Hematopoietic multipotent progenitor cell treated with erythropoietin and hydrocortisone succinate and interleukin-3 and kit ligand, for 15 days (in vitro differentiated cells): Measurements from ENCODE around the gene MPZL1.
"Not testable (repeated sequence)": the region's sequence is repeated elsewhere in the genome, so short reads cannot be mapped to it uniquely, and the experiment has no call there.

Experiments used
- DNase-seq: peaks from one replicate; pipeline ENCODE4 v3.0.0-alpha.2; 2015; ENCODE audit warnings: low spot score

MPZL1 gene

GRCh38 chr1:167812972-167813371, 91.2 kb downstream of the MPZL1 start:
- DNase-seq = no peak

DNA sequence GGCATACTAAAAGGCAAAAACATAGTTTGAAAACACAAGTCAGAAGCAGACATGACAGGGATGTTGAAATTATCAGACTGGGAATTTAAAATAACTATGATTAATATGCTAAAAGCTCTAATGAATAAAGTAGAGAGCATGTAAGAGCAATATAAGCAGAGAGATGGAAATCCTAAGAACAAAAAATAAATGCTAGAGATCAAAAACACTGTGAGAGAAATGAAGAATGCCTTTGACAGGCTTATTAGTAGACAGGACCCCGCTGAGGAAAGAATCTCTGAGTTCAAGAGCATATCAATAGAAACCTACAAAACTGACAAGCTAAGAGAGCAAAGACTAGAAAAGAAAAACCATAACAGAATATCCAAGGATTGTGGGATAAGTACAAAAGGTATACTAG, 93.9 kb downstream of the MPZL1 start:
- no peak for DNase-seq

DNA sequence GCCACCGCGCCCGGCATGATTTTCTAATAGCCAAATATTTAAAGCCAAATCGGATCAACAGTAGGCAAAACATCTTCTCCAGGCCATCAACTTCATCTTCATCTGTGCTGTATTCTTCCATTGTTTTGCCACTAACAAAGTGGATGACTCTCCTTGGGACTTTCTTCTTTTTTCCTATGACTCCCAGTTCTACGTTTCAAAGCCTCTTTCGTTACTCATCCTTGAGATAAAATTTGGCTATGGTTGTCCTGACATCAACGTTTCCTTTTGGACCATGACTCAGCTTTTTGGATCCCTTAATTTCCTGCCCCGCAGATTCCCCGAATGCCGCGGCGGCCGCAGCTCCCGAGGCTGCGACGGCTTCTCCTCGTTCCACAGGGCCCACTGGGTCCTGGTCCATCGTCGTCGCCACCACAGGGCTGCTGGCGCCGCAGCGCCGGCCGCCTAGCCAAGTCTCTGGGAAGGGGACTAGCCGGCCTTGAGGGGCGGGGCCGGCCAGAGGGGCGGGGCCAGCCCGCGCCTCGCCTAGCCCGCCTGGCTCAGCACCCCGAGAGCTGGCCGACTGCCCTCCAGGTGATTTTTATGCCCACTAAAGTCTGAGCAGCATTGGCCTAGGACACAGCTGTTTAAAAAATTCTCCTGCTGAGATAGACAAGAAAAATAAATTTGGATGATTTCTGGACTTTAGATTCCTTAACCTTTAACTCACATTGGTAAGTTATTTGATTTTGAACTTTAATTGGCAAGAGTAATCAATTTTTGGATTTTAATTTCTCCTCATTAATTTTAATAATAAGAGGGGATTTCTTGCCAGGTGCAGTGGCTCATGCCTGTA, 98.3 kb downstream of the MPZL1 start:
- peak; percentile 65 for DNase-seq

DNA sequence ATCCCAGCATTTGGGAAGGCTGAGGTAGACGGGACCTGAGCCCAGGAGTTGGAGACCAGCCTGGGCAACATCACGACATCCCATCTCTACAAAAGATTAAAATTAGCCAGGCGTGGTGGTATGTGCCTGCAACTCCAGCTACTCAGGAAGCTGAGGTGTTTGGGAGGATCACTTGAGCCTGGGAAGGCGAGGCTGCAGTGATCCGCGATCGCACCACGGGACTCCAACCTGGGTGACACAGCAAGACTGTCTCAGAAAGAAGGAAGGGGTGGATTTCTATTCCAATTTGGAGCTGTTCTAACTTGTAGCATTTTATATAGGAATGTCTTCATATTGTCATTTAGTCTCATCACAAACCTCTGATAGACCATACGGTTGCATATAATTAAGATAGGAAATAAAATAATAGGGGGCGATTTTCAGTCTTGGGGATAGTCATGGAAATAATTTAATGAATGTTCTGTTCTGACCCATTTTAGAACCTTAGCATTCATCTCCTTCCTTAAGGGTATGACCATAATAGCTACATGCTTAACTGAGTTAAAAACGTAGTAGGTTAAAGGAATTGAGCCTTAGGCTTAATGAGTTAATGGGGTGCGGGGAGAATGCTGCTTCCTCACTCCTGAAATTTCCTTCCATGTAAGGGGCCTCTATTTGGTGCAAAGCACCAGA, 99.0 kb downstream of the MPZL1 start:
- no peak for DNase-seq

DNA sequence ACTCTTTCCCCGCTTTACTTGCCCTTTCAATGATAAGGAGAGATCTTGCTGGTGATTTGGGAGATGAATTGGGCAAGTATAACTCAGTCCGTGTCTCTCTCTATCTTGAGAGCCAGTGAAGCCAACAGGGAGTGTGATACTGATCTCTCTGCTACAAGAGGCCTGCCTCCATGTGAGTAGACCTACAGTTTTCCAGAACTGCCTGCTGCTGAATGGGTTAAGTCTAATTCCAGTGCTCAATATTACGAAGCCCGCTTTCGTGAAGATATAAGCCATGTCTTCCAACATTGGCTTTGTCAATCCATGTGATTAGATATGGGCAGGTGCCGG, 99.5 kb downstream of the MPZL1 start:
- no peak for DNase-seq

DNA sequence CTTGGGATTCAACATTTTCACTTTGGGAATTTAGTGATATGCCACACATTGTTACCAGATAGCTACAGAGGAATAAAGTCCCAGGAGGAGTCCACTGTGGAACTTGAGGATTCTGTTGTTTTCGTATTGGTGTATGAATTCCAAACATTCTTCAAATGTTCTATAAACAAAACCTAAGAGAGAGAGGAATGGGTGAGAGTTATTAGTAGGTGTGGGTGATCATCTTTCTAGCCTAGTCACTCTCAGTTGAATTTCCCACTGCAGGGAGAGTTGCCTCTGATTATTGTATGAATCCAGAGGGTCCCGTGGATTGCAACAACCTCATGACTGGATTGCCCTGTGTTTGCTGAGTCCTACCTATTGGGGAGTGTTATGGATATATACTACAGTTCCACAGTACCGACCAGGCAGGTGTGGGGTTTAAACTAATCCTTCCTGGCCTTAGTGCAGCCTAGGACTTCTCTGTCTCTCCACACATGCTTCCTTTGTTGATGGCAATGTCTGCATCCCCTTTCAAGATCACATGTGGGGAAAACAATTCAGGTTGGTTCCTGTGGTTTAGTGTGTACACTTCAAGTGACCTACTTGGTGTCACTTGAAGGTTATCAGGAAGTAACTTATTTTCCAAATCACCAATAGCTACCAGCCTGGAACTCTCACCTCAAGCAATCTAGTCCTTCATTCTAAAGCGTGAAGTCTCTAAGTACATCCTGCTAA, 100.3 kb downstream of the MPZL1 start:
- no peak for DNase-seq

DNA sequence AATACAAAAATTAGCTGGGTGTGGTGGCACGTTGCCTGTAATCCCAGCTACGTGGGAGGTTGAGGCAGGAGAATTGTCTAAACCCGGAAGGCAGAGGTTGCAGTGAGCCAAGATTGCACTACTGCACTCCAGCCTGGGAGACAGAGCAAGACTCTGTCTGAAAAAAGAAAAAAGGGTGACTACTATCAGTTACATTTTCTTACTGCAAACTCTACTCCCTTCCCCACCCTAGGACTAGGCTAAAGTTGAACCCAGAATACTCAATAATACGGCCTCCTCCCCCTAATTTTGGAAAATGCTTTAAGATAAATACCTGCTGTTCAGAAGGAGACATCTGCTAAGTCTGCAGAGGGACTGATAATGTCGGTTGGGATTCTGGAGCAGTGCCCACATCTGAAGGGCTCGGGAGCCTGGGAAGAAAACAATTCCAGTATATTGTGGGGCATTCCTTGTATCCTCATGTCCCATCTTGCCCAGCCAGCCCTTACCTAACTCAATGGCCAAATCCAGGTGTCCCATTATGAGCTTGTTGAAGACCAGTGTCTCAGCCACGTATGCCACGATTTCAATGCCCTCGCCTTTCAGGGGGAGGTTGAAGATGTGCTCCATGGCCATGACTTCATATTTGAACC, 102.5 kb downstream of the MPZL1 start:
- no peak for DNase-seq

DNA sequence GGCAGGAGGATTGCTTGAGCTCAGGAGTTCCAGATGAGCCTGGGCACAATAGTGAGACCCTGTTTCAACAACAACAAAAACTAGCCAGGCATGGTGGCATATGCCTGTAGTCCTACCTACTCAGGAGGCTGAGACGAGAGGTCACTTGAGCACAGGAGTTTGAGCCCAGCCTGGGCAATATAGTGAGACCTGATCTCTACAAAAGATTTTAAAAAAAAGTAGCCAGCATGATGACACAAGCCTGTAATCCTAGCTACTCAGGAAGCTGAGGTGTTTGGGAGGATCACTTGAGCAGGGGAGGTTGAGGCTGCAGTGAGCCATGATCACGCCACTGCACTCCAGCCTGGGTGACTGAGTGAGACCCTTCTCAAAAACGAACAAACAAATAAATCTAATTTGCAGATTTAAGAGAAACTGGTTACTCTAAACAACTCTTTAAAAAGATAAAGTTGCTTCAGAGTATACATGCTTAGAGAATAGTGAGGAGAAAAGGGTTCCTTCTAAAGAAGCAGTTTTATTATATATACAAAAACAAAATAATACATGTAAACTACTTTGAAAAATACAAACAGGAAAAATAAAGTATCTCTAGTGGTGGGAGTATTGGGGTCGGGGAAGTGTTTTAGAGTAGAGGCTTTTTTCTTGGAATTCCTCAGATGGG, 103.8 kb downstream of the MPZL1 start:
- no peak for DNase-seq

DNA sequence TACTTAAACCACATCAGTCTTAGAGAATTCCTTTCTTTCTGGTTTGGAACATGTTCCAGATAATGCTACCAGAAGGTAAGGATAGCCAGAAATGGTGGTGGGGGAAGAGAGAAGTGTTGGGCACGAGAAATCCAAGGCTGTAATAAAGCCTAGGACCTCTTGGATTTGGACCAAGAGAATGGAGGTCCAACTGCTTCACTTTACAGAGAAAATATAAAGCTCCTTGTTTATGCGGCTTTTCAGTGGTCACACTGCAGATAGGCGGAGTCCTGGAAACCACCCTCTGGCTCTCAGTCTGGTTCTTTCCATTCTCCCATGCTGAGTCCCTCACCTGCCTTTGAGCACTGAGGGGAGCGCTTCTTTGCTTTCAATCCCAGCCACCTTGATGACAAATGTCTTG, 104.3 kb downstream of the MPZL1 start:
- no peak for DNase-seq

GRCh38 chr1:167829868-167830267, 108.1 kb downstream of the MPZL1 start:
- no peak for DNase-seq

DNA sequence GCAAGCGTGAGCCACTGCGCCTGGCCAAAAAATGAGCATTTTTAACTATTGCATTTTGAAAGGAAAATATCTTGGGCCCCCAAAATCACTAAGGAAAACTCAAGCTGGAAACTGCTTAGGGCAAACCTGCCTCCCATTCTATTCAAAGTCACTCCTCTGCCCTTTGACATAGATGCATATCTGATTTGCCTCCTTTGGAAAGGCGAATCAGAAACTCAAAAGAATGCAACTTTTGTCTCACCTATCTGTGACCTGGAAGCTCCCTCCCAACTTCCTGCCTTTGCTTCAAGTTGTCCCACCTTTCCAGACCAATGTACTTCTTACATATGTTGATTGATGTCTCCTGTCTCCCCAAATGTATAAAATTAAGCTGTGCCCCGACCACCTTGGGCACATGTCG, 108.9 kb downstream of the MPZL1 start:
- not testable (repeated sequence) for DNase-seq

- no peak for DNase-seq
These were observed 110.9 kb downstream of the MPZL1 start for GRCh38 chr1:167832693-167833092.

GRCh38 chr1:167833904-167834303, 112.1 kb downstream of the MPZL1 start:
- DNase-seq = no peak

GRCh38 chr1:167836197-167836596, 114.4 kb downstream of the MPZL1 start:
- DNase-seq = no peak

DNA sequence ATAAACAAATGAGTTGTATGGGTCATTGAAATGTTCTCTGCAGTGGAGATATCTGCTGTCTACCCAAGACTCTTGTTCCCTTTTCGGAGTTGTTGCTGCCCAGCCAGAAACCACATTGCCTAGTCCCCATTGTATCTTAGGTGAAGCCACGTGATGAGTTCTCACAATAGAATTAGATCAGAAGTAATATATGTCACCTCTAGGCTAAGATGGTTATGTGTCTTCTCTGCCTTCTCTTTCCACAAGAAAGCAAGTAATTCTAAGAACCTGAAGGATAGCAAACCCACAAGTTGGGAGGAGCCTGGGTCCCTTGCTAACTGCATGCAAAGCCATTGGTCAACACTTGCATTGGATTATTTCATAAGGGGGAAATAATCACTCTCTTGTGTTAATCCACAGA, 115.5 kb downstream of the MPZL1 start:
- no peak for DNase-seq

DNA sequence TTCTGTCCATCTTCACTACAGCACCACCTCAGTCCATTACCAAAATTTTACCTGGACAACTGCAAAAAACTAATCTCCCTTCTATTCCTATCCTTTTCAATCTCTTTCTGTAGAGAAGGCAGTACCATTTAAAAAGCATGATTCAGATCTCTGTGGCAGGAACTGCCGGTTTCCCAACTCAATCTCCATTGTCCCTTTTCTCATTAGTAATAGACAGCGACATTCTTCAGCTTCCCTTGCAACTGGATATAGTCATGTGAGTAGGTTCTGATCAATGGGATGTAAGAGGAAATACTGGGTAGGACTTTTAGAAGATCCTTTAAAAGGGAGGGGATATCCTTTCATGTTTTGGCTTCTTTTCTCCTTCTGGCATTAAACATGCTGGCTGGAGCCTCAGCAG, 117.2 kb downstream of the MPZL1 start:
- no peak for DNase-seq
